Gastrocnemius medialis (tissue), 4 donors: ENCODE data around the gene PAQR7.

Experiments used
- POLR2A ChIP-seq, 2 donors: fragments of 450-650 bp; IDR thresholded peaks; one replicate each; pipeline ENCODE4 v1.6.1; 2017; ENCODE audit warnings: antibody characterized with exemption in 2 of 2, mild to moderate bottlenecking in 2 of 2, moderate library complexity in 2 of 2
- TF ChIP-seq, protein P1 (sequence below), 5 experiments: fragments of 450-650 bp in 3 of 5; fragments of 200-600 bp in 2 of 5; sonication (generic) in 2 of 5; IDR thresholded peaks in 4 of 5; conservative IDR thresholded peaks in 1 of 5; 1 replicate in 4 of 5; 2 replicates in 1 of 5; pipeline ENCODE4 v1.5.1; 2016 to 2019; ENCODE audit warnings: antibody characterized with exemption in 5 of 5, mild to moderate bottlenecking in 3 of 5, moderate library complexity in 3 of 5

DNA sequence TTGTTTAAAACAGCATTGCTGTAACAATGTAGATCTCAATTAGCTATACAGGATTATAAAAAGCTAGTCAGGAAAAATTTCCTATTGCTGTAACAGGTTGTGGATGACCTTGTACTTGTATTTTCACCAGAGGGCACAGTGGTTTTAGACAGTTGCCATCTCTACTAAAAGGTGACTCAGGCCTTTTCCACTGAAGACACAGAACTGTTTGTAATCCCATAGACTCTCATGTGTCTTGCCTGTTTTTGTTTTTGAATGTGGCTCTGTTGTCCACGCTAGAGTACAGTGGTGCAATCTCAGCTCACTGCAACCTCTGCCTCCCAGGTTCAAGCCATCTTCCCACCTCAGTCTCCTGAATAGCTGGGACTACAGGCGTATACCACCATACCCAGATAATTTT lies 49.9 kb downstream of the PAQR7 start:
- TF ChIP-seq, protein P1, sequence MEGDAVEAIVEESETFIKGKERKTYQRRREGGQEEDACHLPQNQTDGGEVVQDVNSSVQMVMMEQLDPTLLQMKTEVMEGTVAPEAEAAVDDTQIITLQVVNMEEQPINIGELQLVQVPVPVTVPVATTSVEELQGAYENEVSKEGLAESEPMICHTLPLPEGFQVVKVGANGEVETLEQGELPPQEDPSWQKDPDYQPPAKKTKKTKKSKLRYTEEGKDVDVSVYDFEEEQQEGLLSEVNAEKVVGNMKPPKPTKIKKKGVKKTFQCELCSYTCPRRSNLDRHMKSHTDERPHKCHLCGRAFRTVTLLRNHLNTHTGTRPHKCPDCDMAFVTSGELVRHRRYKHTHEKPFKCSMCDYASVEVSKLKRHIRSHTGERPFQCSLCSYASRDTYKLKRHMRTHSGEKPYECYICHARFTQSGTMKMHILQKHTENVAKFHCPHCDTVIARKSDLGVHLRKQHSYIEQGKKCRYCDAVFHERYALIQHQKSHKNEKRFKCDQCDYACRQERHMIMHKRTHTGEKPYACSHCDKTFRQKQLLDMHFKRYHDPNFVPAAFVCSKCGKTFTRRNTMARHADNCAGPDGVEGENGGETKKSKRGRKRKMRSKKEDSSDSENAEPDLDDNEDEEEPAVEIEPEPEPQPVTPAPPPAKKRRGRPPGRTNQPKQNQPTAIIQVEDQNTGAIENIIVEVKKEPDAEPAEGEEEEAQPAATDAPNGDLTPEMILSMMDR (IDR thresholded peaks at IDR 0.05 in 4 of 5, conservative IDR thresholded peaks at IDR 0.05 in 1 of 5) = no peak
- no peak for TF ChIP-seq POLR2A (IDR thresholded peaks at IDR 0.05)
